ENCODE data around the gene TTLL11.

The TTLL11 gene

DNA sequence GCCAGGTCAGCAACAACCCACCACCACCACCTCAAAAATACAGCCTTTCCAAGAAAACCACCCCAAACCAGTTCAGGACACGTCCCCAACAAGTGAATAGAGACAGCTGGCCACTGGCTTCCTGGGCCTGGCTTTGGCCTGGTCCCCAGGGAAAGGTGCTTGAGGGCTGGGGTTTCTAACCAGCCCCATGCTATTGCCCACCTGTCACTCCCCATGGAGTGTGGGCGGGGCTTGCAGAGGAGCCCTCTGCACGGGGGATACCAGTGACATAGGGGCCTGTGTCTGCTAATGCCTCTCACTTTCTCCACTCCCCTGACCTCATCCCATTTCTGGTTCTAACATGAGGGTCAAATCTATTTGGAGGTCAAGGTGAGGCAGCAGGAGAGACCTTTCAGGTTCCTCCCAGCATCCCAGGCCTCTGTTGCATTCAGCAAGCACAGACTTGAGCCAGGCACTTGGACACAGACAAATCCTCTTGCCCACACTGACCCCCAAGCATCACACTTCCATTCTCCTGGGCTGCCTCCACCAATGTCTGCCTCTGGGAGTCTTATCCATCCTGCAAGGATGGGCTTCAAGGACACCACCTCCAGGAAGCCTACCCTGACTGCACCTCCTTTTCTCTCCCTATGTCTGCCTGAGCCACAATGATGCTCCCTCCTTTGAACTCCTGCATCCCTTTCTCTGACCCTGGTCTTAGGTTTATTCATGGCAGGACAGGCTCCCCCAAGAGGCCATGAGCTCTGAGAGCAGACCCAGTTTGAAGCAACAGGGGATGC lies 16.1 kb upstream of the TTLL11 start:
- no peak for DNase-seq

DNA sequence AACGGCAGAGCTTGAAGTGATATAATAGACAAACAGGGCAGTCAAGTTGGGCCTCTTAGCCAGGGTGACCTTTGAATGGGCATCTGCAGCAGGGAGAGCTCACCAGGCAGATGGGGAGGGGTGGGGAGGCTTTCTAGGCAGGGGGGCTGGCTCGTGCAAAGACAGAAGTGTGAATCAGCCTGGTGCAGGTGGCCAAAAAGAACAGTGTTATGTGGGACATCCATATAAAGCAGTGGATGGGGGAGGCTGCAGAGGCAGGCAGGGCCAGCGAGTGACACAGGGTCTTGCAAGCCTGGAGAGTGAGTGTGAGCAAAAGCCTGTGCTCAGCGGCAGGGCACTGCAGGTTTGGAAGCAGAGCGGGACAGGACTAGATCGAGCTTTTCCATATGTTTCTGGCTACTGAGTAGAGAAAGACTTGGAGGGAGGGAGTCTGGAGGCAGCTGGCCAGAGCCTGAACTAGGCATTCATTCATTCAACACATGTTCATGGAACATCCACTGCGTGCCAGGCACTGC lies 14.2 kb upstream of the TTLL11 start:
- no peak for DNase-seq

DNA sequence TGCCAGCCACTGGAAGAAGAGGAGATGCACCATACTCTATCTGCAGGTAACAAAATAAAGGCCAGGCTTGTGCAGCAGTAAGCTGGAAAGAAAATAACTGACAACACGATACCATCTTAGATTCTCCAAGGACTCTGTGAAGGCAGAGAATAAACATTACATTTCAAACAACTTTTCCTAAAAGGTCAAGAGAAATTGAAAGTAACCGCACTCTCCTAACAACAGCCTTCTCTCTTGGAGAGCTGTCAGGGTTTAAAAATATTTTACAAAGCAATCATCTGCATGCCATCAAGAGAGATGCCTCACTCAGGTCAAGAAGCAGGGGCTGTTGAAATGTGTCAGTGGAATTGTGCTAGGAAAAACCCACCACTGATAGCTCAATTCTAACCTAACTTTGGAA lies 13.5 kb upstream of the TTLL11 start:
- no peak for DNase-seq

DNA sequence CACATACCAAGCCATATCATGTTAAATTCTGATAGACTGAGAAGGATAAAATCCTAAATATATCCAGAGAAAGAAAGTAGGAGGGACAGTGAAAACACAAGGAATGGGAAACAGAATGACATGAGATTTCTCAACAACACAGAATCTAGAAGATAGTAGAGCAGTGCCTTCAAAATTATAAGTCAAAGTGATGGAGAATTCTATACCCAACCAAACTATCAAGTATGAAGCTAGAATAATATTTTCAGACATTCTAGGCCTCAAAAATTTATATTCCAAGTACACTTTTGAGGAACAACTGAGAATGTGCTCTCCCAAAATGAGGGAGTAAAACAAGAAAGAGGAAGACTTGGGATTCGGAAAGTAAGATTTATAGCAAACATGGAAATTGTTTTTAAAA lies 10.9 kb upstream of the TTLL11 start:
- no peak for DNase-seq

DNA sequence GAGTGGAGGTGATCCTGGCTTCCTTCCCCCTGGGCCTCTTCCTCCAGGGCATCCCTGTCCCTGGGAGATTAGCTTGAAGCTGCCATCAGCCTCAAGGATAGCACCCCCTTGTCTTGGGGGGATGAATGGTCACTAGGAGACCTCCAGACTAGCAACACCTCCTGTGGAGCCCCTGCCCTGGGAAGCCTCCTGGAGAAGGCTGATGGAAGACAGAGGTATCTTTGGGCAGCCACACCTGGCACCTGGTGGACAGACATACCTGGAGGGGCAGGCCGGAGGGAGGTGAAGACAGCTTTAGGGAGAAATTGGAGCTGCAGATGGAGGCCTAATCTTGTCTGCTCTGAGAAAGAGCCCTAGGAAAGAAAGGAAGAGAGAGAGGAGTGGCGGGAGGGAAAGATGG lies 9.0 kb upstream of the TTLL11 start:
- DNase-seq, result no peak

DNA sequence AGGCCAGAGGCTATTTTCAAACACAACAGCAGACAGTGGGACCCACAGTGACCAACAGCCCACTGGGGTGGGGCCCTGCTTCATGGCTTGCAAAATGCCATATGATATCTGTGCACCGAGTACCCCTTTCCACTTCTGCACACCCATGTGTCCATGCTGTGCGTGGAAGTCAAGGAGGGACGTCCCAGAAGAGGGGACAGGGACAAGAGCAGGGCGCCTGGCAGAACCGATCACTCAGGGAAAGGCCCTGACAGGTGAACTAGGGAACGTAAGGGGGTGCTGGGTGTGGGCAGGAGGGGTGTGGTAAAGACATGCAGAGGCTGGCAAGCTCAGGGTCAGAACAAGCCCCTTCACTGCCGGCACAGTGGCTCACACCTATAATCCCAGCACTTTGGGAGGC lies 7.6 kb upstream of the TTLL11 start:
- no peak for DNase-seq

DNA sequence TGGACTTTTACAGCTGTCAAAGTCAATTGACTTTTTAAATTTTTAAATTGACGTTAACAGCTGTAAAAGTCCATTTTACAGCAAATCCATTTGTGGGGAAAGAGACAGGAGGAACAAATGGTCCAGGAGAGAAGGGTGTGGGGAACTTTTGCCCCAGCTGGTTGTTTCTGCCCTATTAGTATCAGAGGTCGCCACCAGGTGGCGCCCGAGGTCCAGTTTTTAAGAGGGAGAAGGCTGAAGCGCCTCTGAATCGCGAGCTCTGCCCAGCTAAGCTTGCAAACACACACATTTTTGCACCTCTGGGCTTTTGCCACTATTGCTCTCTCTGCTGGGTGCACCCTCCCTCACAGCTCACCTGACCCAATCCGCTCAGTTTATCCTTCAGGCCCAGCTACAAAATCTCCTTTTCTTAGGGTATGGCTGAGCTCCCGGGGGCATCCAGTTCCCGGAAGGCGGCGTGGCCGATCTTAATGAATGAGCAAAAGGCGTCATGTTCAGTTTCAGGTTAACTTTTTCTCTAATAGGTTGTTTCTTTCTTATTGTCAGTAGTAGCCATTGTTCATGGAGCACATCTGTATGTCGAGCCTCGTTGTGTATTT lies 6.3 kb upstream of the TTLL11 start:
- peak; percentile 14 to 59 for DNase-seq

DNA sequence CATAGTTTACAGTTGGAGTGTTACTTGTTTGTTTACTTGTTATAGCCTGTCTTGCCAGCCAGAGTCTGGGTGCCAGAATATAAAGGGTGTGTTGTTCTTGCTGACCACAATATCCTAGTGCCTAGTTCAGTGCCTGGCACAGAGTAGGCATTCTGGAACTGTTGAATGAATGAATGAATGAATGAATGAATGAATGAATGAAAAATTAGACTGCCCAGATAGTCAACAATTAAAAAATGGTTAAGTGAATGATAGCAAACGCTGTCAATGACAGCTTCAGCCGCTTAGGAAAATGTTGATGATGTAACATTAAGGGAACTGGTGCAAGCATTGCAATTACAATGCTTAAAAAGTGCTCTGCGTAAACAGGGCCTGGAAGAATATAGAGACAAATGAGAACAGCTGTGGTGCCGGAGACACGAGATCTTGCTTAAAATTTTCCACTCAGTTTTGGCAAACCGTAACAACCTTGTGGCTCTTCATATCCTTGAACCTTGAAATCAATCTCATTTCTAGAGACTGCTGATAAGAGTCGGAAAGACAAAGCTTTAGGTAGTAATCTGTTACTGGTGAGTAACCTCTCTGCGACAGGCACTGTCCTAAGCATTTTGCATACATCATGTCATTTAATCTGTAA lies 4.7 kb upstream of the TTLL11 start:
- DNase-seq, result no peak

DNA sequence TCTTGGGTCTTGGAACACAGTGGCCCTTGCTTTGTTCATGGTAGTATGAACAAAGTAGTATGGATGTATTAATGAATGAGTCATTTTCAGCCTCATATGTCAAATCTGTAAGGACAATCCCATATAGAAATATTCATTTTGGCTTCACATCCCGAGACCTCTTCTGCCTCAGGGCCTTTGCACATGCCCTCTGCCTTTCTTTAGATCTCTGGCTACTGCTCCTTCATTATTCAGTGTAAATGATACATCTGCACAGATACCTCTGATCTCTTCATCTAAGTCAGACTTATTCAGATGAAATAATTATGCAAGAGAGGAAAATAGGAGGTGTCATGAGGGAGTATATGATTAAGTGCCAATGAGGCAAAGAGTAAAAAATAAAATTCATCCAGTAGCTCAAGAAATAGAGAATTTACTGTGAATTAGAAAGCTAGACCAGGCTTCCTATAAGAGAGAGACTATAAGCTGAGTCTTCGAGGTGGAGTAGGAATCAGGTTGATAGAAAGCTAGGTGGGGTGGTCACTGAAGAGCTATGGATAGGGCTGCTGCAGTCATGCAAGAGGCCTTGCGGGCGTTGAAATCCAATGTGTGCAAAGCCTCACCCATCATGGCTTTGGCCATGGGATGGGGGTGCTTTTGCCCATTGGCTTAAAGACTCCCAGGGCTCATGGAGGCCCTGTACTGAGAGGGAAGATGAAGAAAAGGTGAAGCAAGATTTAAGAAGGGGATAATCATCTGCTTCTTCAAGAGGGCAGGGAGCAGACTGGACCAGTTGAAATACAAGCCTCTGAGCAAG lies 3.7 kb upstream of the TTLL11 start:
- no peak for DNase-seq

DNA sequence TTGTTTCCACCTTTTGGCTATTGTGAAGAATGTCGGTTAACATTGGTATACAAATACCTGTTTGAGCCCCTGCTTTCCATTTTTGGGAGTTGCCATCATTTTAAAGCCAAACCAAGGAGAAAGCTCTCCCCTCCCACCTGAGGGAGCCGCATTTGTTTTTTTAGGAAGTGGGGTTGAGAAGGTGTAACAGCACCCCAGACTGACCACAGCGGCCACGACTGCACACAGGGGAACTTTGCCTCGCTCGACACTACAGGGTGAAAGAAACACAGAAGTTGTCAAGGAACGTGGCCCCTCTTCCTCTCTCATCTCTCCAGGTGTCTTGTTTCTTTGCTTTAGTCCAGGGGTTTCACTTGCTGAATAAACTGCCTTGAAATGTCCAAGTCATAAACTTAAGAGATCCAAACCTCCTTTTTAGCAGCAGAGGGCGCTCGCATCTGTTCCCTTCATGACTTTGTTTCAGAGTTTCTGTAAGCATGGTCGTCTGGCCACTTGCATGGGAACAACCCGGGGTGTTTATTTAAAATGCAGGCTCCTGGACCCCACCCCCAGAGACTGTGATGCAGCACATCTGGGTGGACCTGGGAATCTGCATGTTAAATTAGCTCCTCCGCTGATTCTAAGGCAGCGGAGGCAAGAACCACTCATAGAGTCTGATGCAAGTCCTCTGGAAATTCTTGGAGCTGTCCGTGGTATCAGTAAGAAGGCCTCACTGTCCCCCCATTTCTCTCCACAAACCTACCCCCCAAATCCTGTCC lies 2.1 kb upstream of the TTLL11 start:
- DNase-seq, result no peak

DNA sequence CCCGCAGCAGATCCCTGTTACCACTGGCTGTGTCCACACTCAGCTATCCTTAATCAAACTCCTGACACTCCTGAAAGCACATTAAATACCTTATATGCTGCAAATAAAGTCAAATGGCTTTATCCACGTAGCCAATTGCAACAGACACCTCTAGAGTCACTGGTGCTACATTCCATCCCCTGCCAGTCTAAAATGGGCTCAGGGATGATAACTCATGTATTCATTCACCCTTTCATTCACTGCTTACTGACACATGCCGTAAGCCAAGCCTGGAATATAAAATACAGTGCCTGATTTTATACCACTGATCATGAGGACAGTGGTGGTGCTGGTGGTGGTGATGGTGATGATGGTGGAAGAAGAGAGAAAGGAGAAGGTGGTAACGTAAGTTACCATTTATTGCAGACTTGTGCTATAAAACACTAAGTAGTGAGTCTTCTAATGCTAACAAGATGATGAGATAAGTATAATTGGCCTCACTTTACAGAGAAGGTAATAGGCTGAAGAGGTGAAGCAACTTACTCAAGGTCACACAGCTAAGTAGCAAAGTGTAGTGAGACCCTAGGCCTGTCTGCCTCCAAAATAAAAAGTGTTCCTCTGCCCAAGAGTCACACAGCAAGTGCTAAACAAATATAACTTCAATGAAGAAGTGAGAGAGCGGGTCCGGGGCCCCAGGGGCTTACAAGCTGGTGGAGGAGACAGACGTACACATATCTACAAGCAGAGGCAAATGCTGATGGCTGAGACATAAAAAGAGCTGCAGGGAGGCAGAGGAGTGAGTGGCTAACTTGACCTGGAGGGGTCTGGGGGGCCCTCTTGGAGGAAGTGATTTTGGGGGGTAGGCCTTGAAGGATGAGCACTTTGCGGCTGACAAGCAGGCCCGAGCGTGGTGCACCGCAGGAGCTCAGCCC lies 1.2 kb downstream of the TTLL11 start:
- no peak for DNase-seq

DNA sequence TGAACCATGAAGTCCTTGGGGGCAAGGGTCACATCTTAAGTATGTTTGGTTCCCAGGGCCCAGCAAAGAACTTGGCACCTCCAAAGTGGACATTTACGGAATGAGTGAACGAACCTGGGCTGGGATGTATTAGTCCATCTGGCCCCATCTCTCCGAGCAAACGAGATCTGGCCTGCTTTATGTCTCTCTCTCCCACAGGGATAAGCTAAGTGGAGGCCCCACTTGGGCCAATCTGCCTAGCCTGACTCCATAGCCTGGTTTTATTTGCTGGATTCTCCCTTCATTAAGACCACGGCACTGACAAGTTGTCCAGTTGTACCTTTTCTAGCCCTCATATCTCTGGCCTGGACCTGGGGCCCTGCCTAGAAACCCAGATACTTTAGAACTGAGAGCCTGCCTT lies 2.1 kb downstream of the TTLL11 start:
- DNase-seq, result no peak

DNA sequence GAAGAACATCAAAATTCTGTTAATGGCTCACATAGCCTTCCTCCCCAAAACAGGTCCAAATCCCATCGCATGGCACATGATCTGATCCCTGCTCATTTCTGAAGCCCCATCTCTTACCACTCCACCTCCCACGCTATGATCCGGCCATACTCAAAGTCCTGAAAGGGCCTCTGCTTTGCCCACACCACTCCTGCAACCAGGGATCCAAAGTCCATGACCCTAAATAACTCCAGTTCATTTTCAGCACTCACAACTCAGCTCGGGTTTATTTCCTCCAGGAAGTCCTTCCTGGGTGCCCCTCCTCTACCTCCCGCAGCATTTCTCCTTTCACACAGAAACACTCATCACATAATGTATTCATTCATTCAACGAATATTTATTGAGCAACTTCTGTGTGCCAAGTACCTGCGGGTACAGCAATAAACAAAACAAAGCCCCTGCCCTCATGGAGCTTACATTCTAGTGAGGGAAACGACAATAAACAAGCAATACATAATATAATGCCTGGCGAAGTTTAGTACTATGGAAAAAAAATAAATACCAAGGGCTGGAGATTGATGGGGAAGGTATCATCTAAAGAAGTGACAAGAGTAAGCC lies 2.7 kb downstream of the TTLL11 start:
- DNase-seq, result no peak

DNA sequence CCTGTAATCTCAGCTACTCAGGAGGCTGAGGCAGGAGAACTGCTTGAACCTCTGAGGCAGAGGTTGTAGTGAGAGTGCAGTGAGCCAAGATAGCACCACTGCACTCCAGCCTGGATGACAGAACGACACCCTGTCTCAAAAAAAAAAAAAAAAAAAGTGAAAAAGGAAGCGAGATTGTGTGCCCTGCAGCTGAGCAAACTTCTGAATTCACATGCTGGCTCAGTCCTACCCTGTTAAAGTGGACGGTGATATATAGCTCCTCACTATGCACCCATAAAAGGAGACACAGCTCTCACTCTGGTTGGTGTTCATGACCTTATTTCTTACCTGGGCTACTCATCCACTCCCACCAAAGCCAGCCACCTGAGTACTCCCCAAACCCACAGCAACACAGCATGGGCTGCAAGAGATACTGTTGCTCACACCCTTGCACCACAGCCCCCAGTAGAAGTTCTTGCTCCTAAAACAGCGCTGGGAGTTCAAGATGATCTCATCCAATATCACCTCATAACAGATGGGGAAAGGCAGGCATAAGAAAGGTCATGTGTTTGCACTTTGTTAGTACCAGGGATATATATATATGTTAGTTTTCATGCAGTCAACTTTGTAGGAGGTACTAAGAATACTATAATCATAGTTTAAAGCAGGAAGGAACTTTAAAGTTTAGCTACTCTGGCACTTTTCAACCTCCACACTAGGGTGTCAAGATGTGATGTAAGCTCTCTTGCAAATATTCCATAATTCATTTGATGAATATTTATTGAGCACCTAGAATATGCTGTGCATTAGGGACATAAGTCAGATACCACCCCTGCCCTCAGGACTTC lies 4.0 kb downstream of the TTLL11 start:
- DNase-seq, result no peak

DNA sequence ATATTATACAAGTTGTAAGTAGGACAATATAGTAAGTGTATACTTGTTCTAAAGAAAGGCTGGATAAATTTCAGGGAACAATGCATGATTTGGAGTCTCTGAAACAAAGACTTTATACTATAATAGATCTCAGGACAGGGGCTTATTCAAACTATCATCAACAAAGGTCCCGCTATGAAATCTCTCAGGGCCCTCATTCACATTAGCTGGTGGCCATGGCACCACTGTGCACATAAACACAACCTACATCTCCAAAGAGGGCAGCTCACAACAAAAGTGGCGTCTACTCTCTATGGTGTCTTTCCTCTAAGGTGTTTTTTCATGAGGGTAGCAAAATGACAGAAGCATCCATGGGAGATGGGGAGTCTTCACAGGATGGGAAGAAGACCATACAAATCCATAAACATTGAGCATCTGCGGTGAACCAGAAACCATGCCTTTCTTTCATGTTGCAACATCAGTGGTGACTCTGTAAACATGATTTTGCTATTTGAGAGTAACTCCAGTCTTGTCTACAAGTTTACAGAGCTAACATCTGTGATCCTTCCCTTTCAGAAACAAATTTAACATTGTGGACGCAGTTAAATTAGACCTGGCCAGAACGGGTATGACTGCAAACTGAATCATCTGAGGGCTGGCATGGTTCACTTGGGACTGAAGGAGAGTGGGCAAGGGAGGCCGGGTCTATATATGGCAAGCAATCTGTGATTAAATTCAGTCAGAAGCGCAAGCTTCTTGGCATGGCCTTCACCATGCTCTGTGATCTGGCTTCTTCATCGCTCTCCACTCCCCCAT lies 5.5 kb downstream of the TTLL11 start:
- DNase-seq, result no peak

DNA sequence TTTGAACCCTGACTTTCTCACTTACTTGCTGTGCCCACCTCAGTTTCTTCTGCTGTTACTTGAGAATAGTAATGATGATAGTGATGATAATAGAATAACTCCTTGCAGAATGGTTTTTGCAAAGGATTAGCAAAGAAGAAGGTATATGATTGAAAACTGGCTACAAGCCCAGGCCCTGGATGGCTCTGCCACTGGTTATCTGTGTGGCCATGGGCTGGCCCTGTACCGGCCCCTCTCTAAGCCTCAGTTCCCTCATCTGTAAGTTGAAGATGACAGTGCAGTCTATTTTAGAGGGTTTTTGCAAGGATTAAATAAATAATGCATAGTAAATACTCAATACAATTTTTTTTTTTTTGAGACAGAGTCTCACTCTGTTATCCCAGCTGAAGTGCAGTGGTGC lies 6.2 kb downstream of the TTLL11 start:
- no peak for DNase-seq

DNA sequence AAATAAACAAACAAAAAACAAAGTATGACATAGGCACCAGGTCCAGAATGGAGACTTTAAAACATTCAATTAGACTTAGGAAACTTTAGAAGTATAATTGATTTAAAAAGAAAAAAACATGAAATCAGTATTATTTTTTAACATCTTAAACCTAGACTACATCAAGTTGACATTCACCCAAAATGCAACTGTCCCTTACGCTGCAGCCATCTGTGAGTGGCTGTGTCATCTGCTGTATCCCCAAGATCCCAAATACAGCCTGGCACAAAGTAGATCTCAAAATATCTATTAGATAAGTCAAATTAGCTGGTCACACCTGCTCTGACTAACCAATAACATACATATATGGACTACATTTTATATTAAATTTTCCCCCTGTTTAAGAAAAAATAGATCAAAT lies 7.8 kb downstream of the TTLL11 start:
- no peak for DNase-seq

DNA sequence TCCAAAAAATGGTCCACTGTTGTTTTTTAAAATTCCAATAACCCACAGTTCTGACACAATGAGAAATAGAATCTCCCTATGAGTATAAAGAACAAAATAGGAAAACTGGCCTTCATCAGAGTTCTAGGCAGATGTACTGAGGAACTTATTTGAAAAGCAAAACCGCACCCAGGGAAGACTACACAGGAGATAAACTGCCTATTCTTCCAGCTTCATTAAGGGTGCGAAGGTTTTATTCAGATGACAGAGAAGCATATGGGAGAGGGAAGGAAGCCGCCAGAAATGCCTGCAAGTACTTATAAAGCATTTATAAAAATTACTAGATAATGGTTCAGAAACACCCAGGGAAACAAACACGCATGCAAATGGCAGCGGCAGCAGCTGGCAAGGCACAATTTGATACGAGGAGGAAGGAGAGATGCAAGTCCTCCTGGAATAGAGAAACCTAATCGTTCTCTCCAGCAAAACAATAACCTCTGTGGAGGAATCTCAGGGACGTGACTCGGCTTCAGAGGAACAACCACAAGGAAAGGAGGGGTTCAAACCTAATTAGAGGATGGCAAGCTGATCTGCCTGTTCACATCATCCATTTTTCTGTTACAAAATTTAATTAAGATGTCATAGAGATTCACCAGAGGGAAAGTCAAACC lies 9.0 kb downstream of the TTLL11 start:
- no peak for DNase-seq

DNA sequence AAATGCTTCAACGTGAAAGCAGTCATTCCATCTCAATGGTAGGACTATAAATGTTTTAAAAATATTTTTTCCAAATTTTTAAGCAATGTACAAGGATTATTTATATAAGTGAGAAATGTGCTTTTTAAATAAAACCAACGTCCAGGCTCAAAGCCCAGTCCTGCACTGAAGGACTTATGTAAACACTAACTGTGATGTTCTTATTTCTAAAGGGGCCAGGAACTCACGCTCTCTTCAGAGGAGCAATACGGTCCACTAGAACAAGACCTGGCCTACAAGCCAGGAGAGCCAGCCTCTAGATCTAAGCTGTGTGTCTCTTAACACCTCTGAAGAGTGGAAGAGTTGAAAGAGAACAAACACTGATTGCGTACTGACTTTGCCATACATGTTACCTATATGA lies 12.1 kb downstream of the TTLL11 start:
- DNase-seq, result no peak

Data from NCI-H187 (cell line).